NCI-H1092 (cell line): Measurements from ENCODE around the gene MAD1L1.
"Not testable (repeated sequence)": the region's sequence is repeated elsewhere in the genome, so short reads cannot be mapped to it uniquely, and the experiment has no call there.

ENCODE experiments used
- DNase-seq: peaks from one replicate; lab custom pipeline; 2025; lab: John Stamatoyannopoulos, UW

The MAD1L1 gene

DNA sequence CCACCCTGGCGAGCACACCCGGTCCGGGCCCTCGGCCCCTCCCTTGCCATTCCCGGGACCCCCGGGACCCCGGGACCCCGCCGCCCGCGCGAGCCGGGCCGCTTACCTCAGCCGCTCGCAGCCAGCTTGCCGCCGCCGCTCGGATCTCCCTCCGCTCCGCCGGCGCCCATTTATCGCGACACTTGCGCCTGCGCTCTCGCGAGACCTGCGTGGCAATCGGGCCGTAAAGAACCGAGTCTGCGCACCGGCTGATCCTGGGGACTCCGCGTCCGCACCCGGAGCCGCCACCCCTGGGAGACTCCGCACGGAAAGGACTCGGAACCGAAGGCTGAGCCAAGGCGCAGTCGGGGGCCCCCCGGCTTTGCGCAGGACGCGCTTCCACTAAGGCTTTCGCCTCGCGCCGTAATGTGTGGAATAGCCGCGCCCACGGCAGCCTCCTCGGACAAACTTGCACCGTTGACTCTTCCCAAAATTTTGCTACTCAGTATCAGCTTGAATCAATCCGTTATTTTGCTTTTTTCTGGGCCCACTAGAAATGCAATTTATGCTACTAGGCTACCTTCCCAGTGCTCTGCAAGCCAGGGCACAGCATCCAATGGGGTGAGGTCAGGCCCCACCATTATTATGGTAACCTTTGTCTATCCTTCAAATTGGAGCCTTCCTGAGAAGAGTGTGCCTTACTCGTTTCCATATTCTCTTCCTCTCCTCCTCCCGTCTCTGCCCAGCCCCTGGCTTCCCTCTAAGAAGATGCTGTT is at the start of gene MAD1L1:
Gene MAD1L1 (minus strand): TSS at position 180 of the 755 bp plus-strand sequence. CDS start 2,812 bp downstream, outside the sequence.
- peak; percentile 95 for DNase-seq

GRCh38 chr7:2282185-2282751 is 49.5 kb upstream of the MAD1L1 start:
- DNase-seq = no peak

DNA sequence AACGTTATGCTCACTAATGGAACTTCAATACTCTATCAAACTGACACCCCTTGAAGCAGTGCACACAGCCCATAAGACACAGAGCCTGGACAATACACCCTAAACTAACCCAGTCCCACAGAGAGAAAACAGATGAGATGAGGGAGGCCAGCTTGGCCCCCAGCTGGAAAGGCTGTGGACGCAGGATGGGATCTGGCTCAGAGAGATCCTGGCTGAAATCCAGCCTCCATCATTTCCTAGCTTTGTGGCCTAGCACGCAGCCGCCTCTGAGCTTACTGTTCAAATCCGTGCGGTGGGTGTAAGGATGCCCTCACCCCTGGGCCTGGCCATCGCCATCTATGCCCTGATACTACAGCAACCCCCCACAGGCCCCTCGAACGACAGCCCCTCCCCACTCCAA is 48.8 kb upstream of the MAD1L1 start:
- no peak for DNase-seq

- DNase-seq = no peak
Observed at GRCh38 chr7:2280424-2280823, 47.7 kb upstream of the MAD1L1 start.

- no peak for DNase-seq
Observed at GRCh38 chr7:2279896-2280295, 47.2 kb upstream of the MAD1L1 start.

- no peak for DNase-seq
Observed at GRCh38 chr7:2278026-2278425, 45.3 kb upstream of the MAD1L1 start.

DNA sequence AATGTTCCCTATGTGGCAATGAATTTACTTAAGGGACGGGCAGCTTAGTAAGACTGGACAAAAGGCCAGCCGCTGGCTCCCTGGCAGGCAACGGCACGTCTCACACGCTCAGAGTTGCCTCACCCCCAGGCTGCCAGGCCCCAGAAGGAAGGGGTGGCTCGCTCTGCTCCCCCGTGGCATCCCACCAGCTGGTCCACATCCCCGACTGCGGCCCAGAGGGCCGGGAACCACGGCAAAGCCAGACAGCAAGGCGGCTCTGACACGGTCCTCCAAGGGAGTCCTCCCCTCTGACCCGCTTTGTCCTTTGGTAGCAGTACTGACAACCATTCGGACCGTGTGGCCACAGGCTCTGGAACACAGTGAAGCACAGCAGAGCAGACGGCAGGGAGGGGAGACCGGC is 43.4 kb upstream of the MAD1L1 start:
- DNase-seq = no peak

- no peak for DNase-seq
Observed at GRCh38 chr7:2275101-2275500, 42.4 kb upstream of the MAD1L1 start.

GRCh38 chr7:2274666-2275065 is 41.9 kb upstream of the MAD1L1 start:
- no peak for DNase-seq

DNA sequence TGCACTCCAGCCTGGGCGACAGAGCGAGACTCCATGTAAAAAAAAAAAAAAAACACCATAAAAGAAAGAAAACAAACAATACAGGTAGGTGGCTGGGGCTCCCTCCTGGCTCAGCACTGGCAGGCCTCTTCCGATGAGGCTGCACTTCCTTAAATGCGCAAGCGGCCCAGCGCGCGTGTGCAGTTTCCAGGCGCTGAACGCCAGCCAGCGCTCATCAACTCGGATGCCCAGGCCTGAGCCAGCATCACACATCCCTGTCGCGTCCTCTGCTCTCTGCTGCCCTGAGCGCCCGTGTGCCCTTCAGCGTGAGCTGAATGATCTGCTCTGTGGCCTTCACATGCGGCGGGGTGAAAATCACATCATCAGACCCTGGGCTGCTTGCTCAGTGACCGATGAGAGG is 41.1 kb upstream of the MAD1L1 start:
- DNase-seq = no peak

DNA sequence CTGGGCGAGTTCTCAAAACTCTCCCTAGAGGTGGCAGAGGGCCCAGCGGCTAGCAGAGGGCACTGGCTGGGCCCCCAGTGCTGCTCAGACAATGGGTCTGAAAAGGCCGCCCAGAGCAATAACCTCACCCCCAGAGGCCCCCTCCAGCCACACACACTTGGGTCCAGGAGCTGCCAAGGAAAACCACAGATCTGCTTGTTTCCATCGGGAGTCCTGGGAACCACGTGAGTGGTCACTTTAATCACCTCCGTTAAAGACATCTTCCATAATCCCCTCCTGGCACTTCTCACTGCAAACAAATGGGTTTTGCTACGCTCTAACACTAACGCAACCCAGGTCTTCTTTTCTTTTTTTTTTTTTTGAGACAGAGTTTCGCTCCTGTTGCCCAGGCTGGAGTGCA is 39.3 kb upstream of the MAD1L1 start:
- DNase-seq = no peak

- no peak for DNase-seq
Observed at GRCh38 chr7:2271273-2272026, 38.7 kb upstream of the MAD1L1 start.

- no peak for DNase-seq
Observed at GRCh38 chr7:2270495-2270894, 37.8 kb upstream of the MAD1L1 start.

GRCh38 chr7:2269991-2270460 is 37.3 kb upstream of the MAD1L1 start:
- DNase-seq = no peak

GRCh38 chr7:2269089-2269990 is 36.6 kb upstream of the MAD1L1 start:
- DNase-seq = not testable (repeated sequence)

DNA sequence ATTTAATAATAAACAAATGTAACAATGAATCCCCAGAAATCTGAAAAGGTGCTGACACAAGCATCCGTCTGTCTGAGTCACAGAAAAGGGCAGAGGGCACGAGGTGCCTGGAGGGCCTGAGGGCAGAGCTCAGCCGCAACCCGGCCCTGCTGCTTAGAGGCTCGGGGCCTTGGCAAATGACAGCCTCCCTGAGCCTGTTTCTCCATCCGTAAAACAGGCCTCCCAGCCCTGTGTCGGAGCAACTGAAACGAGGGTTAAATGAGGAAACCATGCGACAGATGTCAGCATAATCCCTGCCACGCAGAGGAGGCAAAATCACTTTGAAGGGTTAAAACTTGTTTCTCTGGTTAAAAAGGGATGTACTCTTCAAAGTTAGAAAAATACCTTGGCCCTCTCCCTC is 34.2 kb upstream of the MAD1L1 start:
- no peak for DNase-seq

GRCh38 chr7:2264158-2264557 is 31.4 kb upstream of the MAD1L1 start:
- no peak for DNase-seq

- DNase-seq = no peak
Observed at GRCh38 chr7:2263176-2263575, 30.4 kb upstream of the MAD1L1 start.

GRCh38 chr7:2261611-2262010 is 28.9 kb upstream of the MAD1L1 start:
- DNase-seq = no peak

DNA sequence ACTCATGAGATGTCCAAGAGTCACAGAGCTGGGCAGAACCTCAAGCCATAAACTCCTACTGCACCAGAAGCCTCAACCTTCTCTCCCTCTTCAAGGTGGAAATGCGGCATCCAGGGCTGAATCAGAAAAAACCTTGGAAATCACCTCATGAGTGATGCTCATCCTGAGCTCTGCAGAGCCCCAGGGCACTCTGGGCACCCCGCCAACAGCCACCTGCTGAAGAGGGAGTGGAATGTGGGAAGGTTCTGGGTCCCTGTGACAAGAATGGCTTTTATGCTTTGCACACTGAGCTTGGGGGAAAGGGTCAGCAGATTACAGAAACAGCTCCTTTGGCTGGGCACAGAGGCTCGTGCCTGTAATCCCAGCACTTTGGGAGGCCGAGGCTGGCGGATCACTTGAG is 28.1 kb upstream of the MAD1L1 start:
- peak; percentile 48 for DNase-seq

- no peak for DNase-seq
Observed at GRCh38 chr7:2259480-2259879, 26.7 kb upstream of the MAD1L1 start.
